HCT116 (cell line): ENCODE measurements around the gene GPAM.

Experiments used
- CBX3 ChIP-seq: IDR thresholded peaks from 2 replicates; pipeline ENCODE4 v1.6.1; 2012; ENCODE audit warnings: low read depth
- CEBPB ChIP-seq: IDR thresholded peaks from 2 replicates; pipeline ENCODE4 v1.6.1; 2012; ENCODE audit warnings: low read depth
- CTCF ChIP-seq, 3 experiments: fragments of 200-600 bp in 1 of 3; sonication (generic) in 1 of 3; IDR thresholded peaks in 2 of 3; conservative IDR thresholded peaks in 1 of 3; 2 replicates each; pipeline ENCODE4 v1.5.1; 2012 to 2017; ENCODE audit warnings: low read depth in 2 of 3, low read length in 2 of 3, antibody characterized with exemption in 1 of 3, borderline replicate concordance in 1 of 3, control low read depth in 1 of 3, mild to moderate bottlenecking in 1 of 3, mixed read lengths in 1 of 3, mixed run types in 1 of 3, moderate library complexity in 1 of 3; ENCODE audit not compliant: insufficient read depth in 1 of 3
- EGR1 ChIP-seq: IDR thresholded peaks from 2 replicates; pipeline ENCODE4 v1.6.1; 2012; ENCODE audit warnings: low read depth
- EZH2 ChIP-seq: fragments of 200-600 bp; sonication (generic); IDR thresholded peaks from 2 replicates; pipeline ENCODE4 v1.6.1; 2017; ENCODE audit warnings: antibody characterized with exemption, mixed run types
- POLR2A ChIP-seq: IDR thresholded peaks from 2 replicates; pipeline ENCODE4 v1.7.0; 2011; ENCODE audit warnings: borderline replicate concordance; ENCODE audit not compliant: insufficient read depth, insufficient read length; ENCODE audit errors: extremely low read depth
- POLR2AphosphoS5 ChIP-seq: IDR thresholded peaks from 2 replicates; pipeline ENCODE4 v1.6.1; 2011; ENCODE audit warnings: mild to moderate bottlenecking, low read depth, low read length, moderate library complexity
- REST ChIP-seq: IDR thresholded peaks from 2 replicates; pipeline ENCODE4 v1.6.1; 2012; ENCODE audit warnings: low read depth
- SP1 ChIP-seq: IDR thresholded peaks from 2 replicates; pipeline ENCODE4 v1.6.1; 2012; ENCODE audit warnings: low read depth
- ZBTB33 ChIP-seq: IDR thresholded peaks from 2 replicates; pipeline ENCODE4 v1.6.1; 2011; ENCODE audit warnings: mild to moderate bottlenecking, low read length, moderate library complexity; ENCODE audit not compliant: insufficient replicate concordance; ENCODE audit errors: extremely low read depth
- ZNF274 ChIP-seq: fragments of 200-500 bp; sonication (Bioruptor generic); IDR thresholded peaks from 2 replicates; pipeline ENCODE4 v1.6.1; 2014; ENCODE audit warnings: mild to moderate bottlenecking, low read depth, low read length, inconsistent platforms

- no peak for TF ChIP-seq CTCF (IDR thresholded peaks at IDR 0.05 in 2 of 3, conservative IDR thresholded peaks at IDR 0.05 in 1 of 3; ENCODE audit: borderline replicate concordance in 1 of 3, insufficient read depth in 1 of 3, low read depth in 2 of 3, low read length in 2 of 3)
- no peak for TF ChIP-seq REST
- TF ChIP-seq POLR2AphosphoS5: no peak
- TF ChIP-seq CEBPB: no peak
- TF ChIP-seq POLR2A: no peak
- no peak for TF ChIP-seq EGR1
- no peak for TF ChIP-seq ZBTB33
- TF ChIP-seq EZH2: no peak
- no peak for TF ChIP-seq SP1
- TF ChIP-seq CBX3: no peak
- TF ChIP-seq ZNF274: no peak
Measured at GRCh38 chr10:112135604-112136003, 48.0 kb downstream of the GPAM start.
